A549 (cell line): Measurements from ENCODE around the gene ZC3H7A. TPM values are rescaled to one million over a fixed set of nuclear protein-coding genes. Genes with fewer than 3 reads are reported as not detected.

Source experiments
- ATAC-seq, 2 experiments: fragments of 200-7000 bp in 1 of 2; fragments of >200 bp in 1 of 2; cut with Nextera tagmentation in 1 of 2; cut with Tn5 transposase in 1 of 2; 3 replicates each; pipeline versions ENCODE4 v1.8.0 to v1.9.1; 2018 to 2020; ENCODE audit warnings: mild to moderate bottlenecking in 1 of 2, moderate library complexity in 1 of 2
- CTCF ChIA-PET: fragments of 300-600 bp; sonication (Branson Sonifier 250); formaldehyde crosslinking; extraction: SDS; loops from one replicate; lab custom pipeline; 2021; ENCODE audit warnings: antibody characterized with exemption, inconsistent platforms; lab: Yijun Ruan, JAX
- POLR2A ChIA-PET: fragments of 350-600 bp; formaldehyde crosslinking; extraction: SDS; loops from one replicate; lab custom pipeline; 2021; ENCODE audit warnings: antibody characterized with exemption, inconsistent platforms; lab: Yijun Ruan, JAX
- DNase-seq, 2 experiments: peaks; one replicate each; pipeline versions ENCODE4 v3.0.0 to v3.0.0-alpha.2; 2011 to 2016; ENCODE audit warnings: low read depth in 1 of 2, low spot score in 1 of 2
- FAIRE-seq: peaks from 2 replicates; lab custom pipeline; 2011; peaks lifted over from hg19 to GRCh38; lab: Jason Lieb, UNC
- H3K27ac ChIP-seq, 2 experiments: fragments of >200 bp; sonication (Bioruptor Twin); formaldehyde crosslinking; 3 replicates each; pipeline ENCODE4 v1.5.1; 2016 to 2017
- H3K4me1 ChIP-seq: fragments of >200 bp; sonication (Bioruptor Twin); formaldehyde crosslinking; 3 replicates; pipeline ENCODE4 v1.6.1; 2016
- H3K4me2 ChIP-seq: fragments of >200 bp; sonication (Bioruptor Twin); formaldehyde crosslinking; 3 replicates; pipeline ENCODE4 v1.6.1; 2016
- H3K4me3 ChIP-seq: fragments of >200 bp; sonication (Bioruptor Twin); formaldehyde crosslinking; 3 replicates; pipeline ENCODE4 v1.5.1; 2016
- H3K9me3 ChIP-seq: fragments of >200 bp; sonication (Bioruptor Twin); formaldehyde crosslinking; 3 replicates; pipeline ENCODE4 v1.6.1; 2016
- CEBPB ChIP-seq, 2 experiments: fragments of >200 bp in 1 of 2; sonication (Bioruptor Twin) in 1 of 2; formaldehyde crosslinking in 1 of 2; IDR thresholded peaks; 2 replicates each; pipeline ENCODE4 v1.6.1; 2012 to 2016
- CHD2 ChIP-seq: fragments of 150-350 bp; IDR thresholded peaks from 2 replicates; pipeline ENCODE4 v1.6.1; 2014; ENCODE audit warnings: low read length; ENCODE audit not compliant: partially characterized antibody
- CHD4 ChIP-seq: fragments of 200-600 bp; sonication (generic); IDR thresholded peaks from 2 replicates; pipeline ENCODE4 v1.6.1; 2016; ENCODE audit warnings: antibody characterized with exemption, mild to moderate bottlenecking, borderline replicate concordance
- E2F6 ChIP-seq: IDR thresholded peaks from 2 replicates; pipeline ENCODE4 v1.6.1; 2012; ENCODE audit warnings: low read depth, borderline replicate concordance
- EHF ChIP-seq: fragments of 250-450 bp; sonication (Bioruptor Pico); IDR thresholded peaks from 2 replicates; pipeline ENCODE4 v1.5.0; 2020; ENCODE audit warnings: mild to moderate bottlenecking
- EHMT2 ChIP-seq: fragments of 200-600 bp; sonication (generic); IDR thresholded peaks from 2 replicates; pipeline ENCODE4 v1.6.1; 2016; ENCODE audit warnings: antibody characterized with exemption, low read depth, mild to moderate bottlenecking, moderate library complexity
- EP300 ChIP-seq, 2 experiments: fragments of >200 bp; sonication (Bioruptor Twin); formaldehyde crosslinking; IDR thresholded peaks; 2 replicates in 1 of 2; 3 replicates in 1 of 2; pipeline ENCODE4 v1.6.1; 2016 to 2017
- ESRRA ChIP-seq: fragments of 150-350 bp; IDR thresholded peaks from 2 replicates; pipeline ENCODE4 v1.6.1; 2014; ENCODE audit warnings: mild to moderate bottlenecking, low read length, borderline replicate concordance
- FOSB ChIP-seq: fragments of 250-450 bp; sonication (Bioruptor Pico); IDR thresholded peaks from 2 replicates; pipeline ENCODE4 v1.5.0; 2020; ENCODE audit warnings: mild to moderate bottlenecking, moderate library complexity
- GATA3 ChIP-seq: IDR thresholded peaks from 2 replicates; pipeline ENCODE4 v1.6.1; 2012; ENCODE audit warnings: borderline replicate concordance
- HOXB5 ChIP-seq: fragments of 250-450 bp; sonication (Bioruptor Pico); IDR thresholded peaks from 2 replicates; pipeline ENCODE4 v1.5.0; 2020; ENCODE audit warnings: mild to moderate bottlenecking, moderate library complexity
- JUN ChIP-seq, 2 experiments: fragments of >200 bp; sonication (Bioruptor Twin); formaldehyde crosslinking; IDR thresholded peaks; 2 replicates in 1 of 2; 3 replicates in 1 of 2; pipeline ENCODE4 v1.6.1; 2016 to 2017
- JUNB ChIP-seq: fragments of >200 bp; sonication (Bioruptor Twin); formaldehyde crosslinking; IDR thresholded peaks from 2 replicates; pipeline ENCODE4 v1.6.1; 2016
- KDM1A ChIP-seq: fragments of 200-600 bp; sonication (generic); IDR thresholded peaks from 2 replicates; pipeline ENCODE4 v1.6.1; 2016; ENCODE audit warnings: low read depth, mild to moderate bottlenecking
- KDM5A ChIP-seq: fragments of 200-600 bp; sonication (generic); IDR thresholded peaks from 2 replicates; pipeline ENCODE4 v1.6.1; 2016; ENCODE audit warnings: antibody characterized with exemption, mild to moderate bottlenecking
- MAFK ChIP-seq: fragments of 450-650 bp; IDR thresholded peaks from 2 replicates; pipeline ENCODE4 v1.6.1; 2014; ENCODE audit not compliant: partially characterized antibody
- MAZ ChIP-seq: fragments of 150-350 bp; IDR thresholded peaks from 2 replicates; pipeline ENCODE4 v1.6.1; 2014; ENCODE audit warnings: antibody characterized with exemption, low read depth, low read length, borderline replicate concordance
- NFE2L2 ChIP-seq: fragments of 150-350 bp; conservative IDR thresholded peaks from 2 replicates; pipeline ENCODE4 v1.6.1; 2014; ENCODE audit warnings: low read length
- NR3C1 ChIP-seq: fragments of >200 bp; sonication (Bioruptor Twin); formaldehyde crosslinking; IDR thresholded peaks from 3 replicates; pipeline ENCODE4 v1.6.1; 2017
- POLR2A ChIP-seq: IDR thresholded peaks from 2 replicates; pipeline ENCODE4 v1.6.1; 2012; ENCODE audit warnings: mild to moderate bottlenecking, low read length
- POLR2AphosphoS2 ChIP-seq: conservative IDR thresholded peaks from 2 replicates; pipeline ENCODE4 v1.6.1; 2012; ENCODE audit warnings: low read length, improper control_type of control experiment, inconsistent platforms
- RCOR1 ChIP-seq: fragments of 150-350 bp; IDR thresholded peaks from 2 replicates; pipeline ENCODE4 v1.6.1; 2014; ENCODE audit warnings: antibody characterized with exemption, low read length, low read depth
- RFX5 ChIP-seq: fragments of 450-650 bp; IDR thresholded peaks from 2 replicates; pipeline ENCODE4 v1.7.1; 2014; ENCODE audit warnings: antibody characterized with exemption, mild to moderate bottlenecking, moderate library complexity
- USF2 ChIP-seq: fragments of 450-650 bp; IDR thresholded peaks from 2 replicates; pipeline ENCODE4 v1.6.1; 2014; ENCODE audit warnings: antibody characterized with exemption
- ZC3H11A ChIP-seq: fragments of 450-650 bp; IDR thresholded peaks from 2 replicates; pipeline ENCODE4 v1.6.1; 2014; ENCODE audit warnings: antibody characterized with exemption, mild to moderate bottlenecking
- WGBS: methylation state at CpG from one replicate; pipeline ENCODE4 v1.1.6; 2017; ENCODE audit errors: missing lambda C conversion rate; 5-methylcytosine and 5-hydroxymethylcytosine counted together
- polyA plus RNA-seq, 4 experiments: library from polyadenylated mRNA; depleted of rRNA in 3 of 4; stranded (reverse); fragments of >200 nt; fragmentation: RNase III in 1 of 4; extraction: RNeasy Plus Mini Kit Qiagen cat#74134 plus additional on column Dnase treatment in 1 of 4; gene quantifications; 2 replicates in 3 of 4; 3 replicates in 1 of 4; pipeline ENCODE4 v1.2.3, GENCODE V29; 2011 to 2017
- TF ChIP-seq, protein P1 (sequence below): fragments of 250-450 bp; sonication (Bioruptor Pico); IDR thresholded peaks from 2 replicates; pipeline ENCODE4 v1.5.0; 2020; ENCODE audit warnings: low read depth, mild to moderate bottlenecking, moderate library complexity
- TF ChIP-seq, protein P2 (sequence below): fragments of 200-600 bp; sonication (generic); IDR thresholded peaks from 2 replicates; pipeline ENCODE4 v1.6.1; 2016; ENCODE audit warnings: antibody characterized with exemption, mild to moderate bottlenecking, moderate library complexity
- TF ChIP-seq, protein P3 (sequence below): fragments of >200 bp; sonication (Bioruptor Twin); formaldehyde crosslinking; IDR thresholded peaks from 3 replicates; pipeline ENCODE4 v1.5.1; 2016

Gene ZC3H7A
- polyA plus RNA-seq, 2 of the 4 experiments (the other 2 are of a cell fraction), result 33.8 to 41.5 TPM

DNA sequence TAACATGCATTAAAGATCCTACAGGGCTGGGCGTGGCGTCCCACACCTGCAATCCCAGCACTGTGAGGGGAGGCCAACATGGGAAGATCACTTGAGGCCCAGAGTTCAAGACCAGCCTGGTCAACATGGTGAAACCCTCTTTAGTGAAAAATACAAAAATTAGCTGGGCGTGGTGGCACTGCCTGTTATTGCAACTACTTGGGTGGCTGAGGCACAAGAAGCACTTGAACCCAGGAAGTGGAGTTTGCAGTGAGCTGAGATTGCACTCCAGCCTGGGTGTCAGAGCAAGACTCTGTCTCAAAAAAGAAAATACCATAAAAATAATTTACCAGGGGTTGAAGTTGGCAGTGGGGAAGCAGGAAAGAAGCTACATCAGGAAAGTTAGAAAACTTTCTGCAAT is 67.3 kb downstream of the ZC3H7A start (continued):
- TF ChIP-seq POLR2A (no peak), MAZ (no peak), GATA3 (no peak), ESRRA (no peak), CHD2 (no peak), EHMT2 (no peak), RFX5 (no peak), KDM5A (no peak), JUNB (no peak)

DNA sequence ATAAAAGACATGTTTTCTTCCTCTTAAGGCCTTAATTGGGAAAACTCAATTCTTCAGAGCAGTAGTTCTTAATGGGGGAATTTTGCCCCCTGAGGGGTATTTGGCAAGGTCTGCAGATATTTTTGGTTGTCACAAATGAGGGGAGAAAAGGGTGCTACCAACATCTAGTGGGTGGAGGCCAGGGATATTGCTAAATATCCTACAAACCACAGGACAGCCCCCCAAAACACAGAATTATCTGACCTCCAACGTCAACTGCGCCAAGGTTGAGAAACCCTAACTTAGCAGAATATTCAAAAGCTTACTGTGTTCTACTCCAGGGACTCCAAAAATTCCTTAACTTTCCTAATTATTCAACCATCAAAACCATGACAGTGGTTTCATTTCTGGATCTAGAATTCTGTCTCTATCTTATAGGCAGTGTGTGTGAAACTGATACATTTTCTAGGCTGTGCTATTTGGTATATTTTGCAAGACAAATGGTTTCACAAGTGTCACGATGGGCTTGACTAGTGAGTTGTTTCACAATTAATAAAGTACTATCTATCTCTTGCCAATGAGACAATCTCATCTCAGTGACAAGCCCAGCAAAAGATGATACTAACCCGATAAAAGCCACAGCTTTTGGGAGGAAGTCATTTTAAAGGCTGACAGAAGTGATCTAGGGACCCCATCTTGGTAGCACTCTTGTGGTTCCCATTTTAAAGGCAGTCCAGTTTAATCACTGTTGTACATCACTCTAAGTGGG is 69.1 kb downstream of the ZC3H7A start:
- no peak for DNase-seq
- ChIA-PET POLR2A (interaction anchor here (1.0 kb wide), 1 partner anchor 15 kb away, joined by 5 read pairs; the partner anchor contains the start of gene TXNDC11), CTCF (interaction anchor here (0.6 to 1.5 kb wide), 2 partner anchors 13 to 307 kb away, joined by 3 to 6 read pairs; no protein-coding TSS in a partner anchor)
- no peak for FAIRE-seq
- Histone ChIP-seq H3K4me3 (no peak overlapping the region), H3K4me2 (no peak overlapping the region), H3K9me3 (no peaks in the 10 kb centered on the region), H3K4me1 (peaks cover 11% of the 10 kb centered on the region; the same call in 2 of the 3 replicates), H3K27ac (no peak overlapping the region)
- TF ChIP-seq HOXB5 (CRISPR knock-in tag) (no peak), NR3C1 (no peak), NFE2L2 (no peak), POLR2AphosphoS2 (no peak), KDM1A (no peak), RCOR1 (no peak), E2F6 (no peak), USF2 (no peak), FOSB (CRISPR knock-in tag) (no peak), MAFK (no peak)
- TF ChIP-seq, protein P1, sequence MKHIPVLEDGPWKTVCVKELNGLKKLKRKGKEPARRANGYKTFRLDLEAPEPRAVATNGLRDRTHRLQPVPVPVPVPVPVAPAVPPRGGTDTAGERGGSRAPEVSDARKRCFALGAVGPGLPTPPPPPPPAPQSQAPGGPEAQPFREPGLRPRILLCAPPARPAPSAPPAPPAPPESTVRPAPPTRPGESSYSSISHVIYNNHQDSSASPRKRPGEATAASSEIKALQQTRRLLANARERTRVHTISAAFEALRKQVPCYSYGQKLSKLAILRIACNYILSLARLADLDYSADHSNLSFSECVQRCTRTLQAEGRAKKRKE (CRISPR knock-in tag), result no peak
- WGBS, result 96% methylated on average over 4 of the region's 4 CpGs
- no peak for ATAC-seq

- Histone ChIP-seq H3K4me1 (peaks cover 11% of the 10 kb centered on the region; the same call in 2 of the 3 replicates), H3K27ac (0 out of 6 replicates have a peak overlapping the region, but pooled peaks of 1 of the 2 experiments have one; percentile 10), H3K4me2 (no peak overlapping the region), H3K4me3 (no peak overlapping the region), H3K9me3 (no peaks in the 10 kb centered on the region)
- no peak for FAIRE-seq
- WGBS, result 83% methylated on average over 8 of the region's 8 CpGs
- POLR2A ChIA-PET, result no interaction called here
- CTCF ChIA-PET, result interaction anchor here (0.9 to 2.7 kb wide), 4 partner anchors 9 to 330 kb away, joined by 3 to 11 read pairs (median 6); no protein-coding TSS in a partner anchor
- ATAC-seq, result no peak
- no peak for DNase-seq
- TF ChIP-seq HOXB5 (CRISPR knock-in tag) (no peak), CHD4 (no peak), GATA3 (no peak), EHMT2 (no peak), ZC3H11A (no peak), CEBPB (IDR thresholded peaks at IDR 0.05) (no peak), FOSB (CRISPR knock-in tag) (no peak), EHF (CRISPR knock-in tag) (no peak), CHD2 (no peak), EP300 (IDR thresholded peaks at IDR 0.05) (no peak), JUN (IDR thresholded peaks at IDR 0.05) (no peak), KDM1A (no peak)
- TF ChIP-seq, protein P2, sequence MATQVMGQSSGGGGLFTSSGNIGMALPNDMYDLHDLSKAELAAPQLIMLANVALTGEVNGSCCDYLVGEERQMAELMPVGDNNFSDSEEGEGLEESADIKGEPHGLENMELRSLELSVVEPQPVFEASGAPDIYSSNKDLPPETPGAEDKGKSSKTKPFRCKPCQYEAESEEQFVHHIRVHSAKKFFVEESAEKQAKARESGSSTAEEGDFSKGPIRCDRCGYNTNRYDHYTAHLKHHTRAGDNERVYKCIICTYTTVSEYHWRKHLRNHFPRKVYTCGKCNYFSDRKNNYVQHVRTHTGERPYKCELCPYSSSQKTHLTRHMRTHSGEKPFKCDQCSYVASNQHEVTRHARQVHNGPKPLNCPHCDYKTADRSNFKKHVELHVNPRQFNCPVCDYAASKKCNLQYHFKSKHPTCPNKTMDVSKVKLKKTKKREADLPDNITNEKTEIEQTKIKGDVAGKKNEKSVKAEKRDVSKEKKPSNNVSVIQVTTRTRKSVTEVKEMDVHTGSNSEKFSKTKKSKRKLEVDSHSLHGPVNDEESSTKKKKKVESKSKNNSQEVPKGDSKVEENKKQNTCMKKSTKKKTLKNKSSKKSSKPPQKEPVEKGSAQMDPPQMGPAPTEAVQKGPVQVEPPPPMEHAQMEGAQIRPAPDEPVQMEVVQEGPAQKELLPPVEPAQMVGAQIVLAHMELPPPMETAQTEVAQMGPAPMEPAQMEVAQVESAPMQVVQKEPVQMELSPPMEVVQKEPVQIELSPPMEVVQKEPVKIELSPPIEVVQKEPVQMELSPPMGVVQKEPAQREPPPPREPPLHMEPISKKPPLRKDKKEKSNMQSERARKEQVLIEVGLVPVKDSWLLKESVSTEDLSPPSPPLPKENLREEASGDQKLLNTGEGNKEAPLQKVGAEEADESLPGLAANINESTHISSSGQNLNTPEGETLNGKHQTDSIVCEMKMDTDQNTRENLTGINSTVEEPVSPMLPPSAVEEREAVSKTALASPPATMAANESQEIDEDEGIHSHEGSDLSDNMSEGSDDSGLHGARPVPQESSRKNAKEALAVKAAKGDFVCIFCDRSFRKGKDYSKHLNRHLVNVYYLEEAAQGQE, result no peak
- TF ChIP-seq, protein P3, sequence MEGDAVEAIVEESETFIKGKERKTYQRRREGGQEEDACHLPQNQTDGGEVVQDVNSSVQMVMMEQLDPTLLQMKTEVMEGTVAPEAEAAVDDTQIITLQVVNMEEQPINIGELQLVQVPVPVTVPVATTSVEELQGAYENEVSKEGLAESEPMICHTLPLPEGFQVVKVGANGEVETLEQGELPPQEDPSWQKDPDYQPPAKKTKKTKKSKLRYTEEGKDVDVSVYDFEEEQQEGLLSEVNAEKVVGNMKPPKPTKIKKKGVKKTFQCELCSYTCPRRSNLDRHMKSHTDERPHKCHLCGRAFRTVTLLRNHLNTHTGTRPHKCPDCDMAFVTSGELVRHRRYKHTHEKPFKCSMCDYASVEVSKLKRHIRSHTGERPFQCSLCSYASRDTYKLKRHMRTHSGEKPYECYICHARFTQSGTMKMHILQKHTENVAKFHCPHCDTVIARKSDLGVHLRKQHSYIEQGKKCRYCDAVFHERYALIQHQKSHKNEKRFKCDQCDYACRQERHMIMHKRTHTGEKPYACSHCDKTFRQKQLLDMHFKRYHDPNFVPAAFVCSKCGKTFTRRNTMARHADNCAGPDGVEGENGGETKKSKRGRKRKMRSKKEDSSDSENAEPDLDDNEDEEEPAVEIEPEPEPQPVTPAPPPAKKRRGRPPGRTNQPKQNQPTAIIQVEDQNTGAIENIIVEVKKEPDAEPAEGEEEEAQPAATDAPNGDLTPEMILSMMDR, result no peak
These were observed 71.0 kb downstream of the ZC3H7A start for GRCh38 chr16:11726008-11726407.
